Osteoblast (primary cell): ENCODE measurements around the gene PCBP2. TPM values are rescaled to one million over a fixed set of nuclear protein-coding genes. Genes with fewer than 3 reads are reported as not detected.

Source experiments
- DNase-seq: peaks from one replicate; pipeline ENCODE4 v3.0.0; 2011; ENCODE audit warnings: low spot score, mixed read lengths; ENCODE audit not compliant: insufficient read length; ENCODE audit errors: missing footprints
- H2AFZ ChIP-seq: 2 replicates; pipeline ENCODE4 v1.6.0; 2011; ENCODE audit warnings: mild to moderate bottlenecking, low read length
- H3K27ac ChIP-seq: 2 replicates; pipeline ENCODE4 v1.5.1; 2011; ENCODE audit warnings: mild to moderate bottlenecking, low read depth, low read length, moderate library complexity
- H3K27me3 ChIP-seq: 2 replicates; pipeline ENCODE4 v1.6.0; 2012; ENCODE audit warnings: mild to moderate bottlenecking, control low read depth, inconsistent platforms, low read length, moderate library complexity; ENCODE audit not compliant: insufficient read depth
- H3K36me3 ChIP-seq: 2 replicates; pipeline ENCODE4 v1.5.1; 2011; ENCODE audit warnings: mild to moderate bottlenecking, low read length, control low read depth, moderate library complexity; ENCODE audit not compliant: insufficient read depth
- H3K4me1 ChIP-seq: 2 replicates; pipeline ENCODE4 v1.5.1; 2011; ENCODE audit warnings: mild to moderate bottlenecking, low read length, control low read depth, moderate library complexity; ENCODE audit not compliant: insufficient read depth
- H3K4me2 ChIP-seq: 2 replicates; pipeline ENCODE4 v1.6.0; 2011; ENCODE audit warnings: mild to moderate bottlenecking, low read length; ENCODE audit not compliant: insufficient read depth
- H3K4me3 ChIP-seq: fragments of 200-600 bp; sonication (generic); 3 replicates; pipeline ENCODE4 v1.5.1; 2012; ENCODE audit warnings: mild to moderate bottlenecking, low read length, inconsistent platforms; ENCODE audit not compliant: insufficient read depth
- H3K79me2 ChIP-seq: 2 replicates; pipeline ENCODE4 v1.6.0; 2012; ENCODE audit warnings: mild to moderate bottlenecking, low read length, control low read depth, inconsistent platforms; ENCODE audit not compliant: insufficient read depth
- H3K9me3 ChIP-seq: 2 replicates; pipeline ENCODE4 v1.5.1; 2011; ENCODE audit warnings: low read depth, low read length, control low read depth
- H4K20me1 ChIP-seq: 2 replicates; pipeline ENCODE4 v1.6.0; 2012; ENCODE audit warnings: mild to moderate bottlenecking, low read length, control low read depth; ENCODE audit not compliant: insufficient read depth
- total RNA-seq: library from RNA; depleted of rRNA; stranded (reverse); fragments of >200 nt; gene quantifications from 2 replicates; pipeline ENCODE4 v1.2.3, GENCODE V29; 2012
- TF ChIP-seq, protein P1 (sequence below): IDR thresholded peaks from 2 replicates; pipeline ENCODE4 v1.5.1; 2011; ENCODE audit warnings: mild to moderate bottlenecking, low read depth, low read length, moderate library complexity; ENCODE audit errors: extremely low read depth

PCBP2 gene
- total RNA-seq, 1 donor: 247 TPM

DNA sequence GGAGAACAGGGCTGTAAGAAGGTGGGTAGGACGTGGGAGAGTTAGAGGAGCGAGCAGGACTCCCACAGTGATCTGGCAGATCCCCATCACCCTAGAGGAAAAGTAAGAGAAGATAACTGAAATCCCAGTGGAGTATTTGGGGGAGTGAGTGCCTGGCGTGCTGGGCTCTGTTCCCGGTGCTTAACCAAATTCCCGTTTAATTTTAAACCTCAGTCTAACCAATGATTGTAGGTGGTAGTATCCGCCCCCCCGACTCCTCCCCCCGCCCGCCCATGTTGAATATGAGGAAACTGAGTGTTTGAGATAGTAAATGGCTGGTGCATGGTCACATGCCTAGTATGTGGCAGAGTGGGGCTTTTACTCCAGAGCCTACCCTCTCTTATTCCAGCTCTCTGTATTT, 50.4 kb downstream of the PCBP2 start:
- peak overlapping the region; percentile 72 for H3K4me3 ChIP-seq
- TF ChIP-seq, protein P1, sequence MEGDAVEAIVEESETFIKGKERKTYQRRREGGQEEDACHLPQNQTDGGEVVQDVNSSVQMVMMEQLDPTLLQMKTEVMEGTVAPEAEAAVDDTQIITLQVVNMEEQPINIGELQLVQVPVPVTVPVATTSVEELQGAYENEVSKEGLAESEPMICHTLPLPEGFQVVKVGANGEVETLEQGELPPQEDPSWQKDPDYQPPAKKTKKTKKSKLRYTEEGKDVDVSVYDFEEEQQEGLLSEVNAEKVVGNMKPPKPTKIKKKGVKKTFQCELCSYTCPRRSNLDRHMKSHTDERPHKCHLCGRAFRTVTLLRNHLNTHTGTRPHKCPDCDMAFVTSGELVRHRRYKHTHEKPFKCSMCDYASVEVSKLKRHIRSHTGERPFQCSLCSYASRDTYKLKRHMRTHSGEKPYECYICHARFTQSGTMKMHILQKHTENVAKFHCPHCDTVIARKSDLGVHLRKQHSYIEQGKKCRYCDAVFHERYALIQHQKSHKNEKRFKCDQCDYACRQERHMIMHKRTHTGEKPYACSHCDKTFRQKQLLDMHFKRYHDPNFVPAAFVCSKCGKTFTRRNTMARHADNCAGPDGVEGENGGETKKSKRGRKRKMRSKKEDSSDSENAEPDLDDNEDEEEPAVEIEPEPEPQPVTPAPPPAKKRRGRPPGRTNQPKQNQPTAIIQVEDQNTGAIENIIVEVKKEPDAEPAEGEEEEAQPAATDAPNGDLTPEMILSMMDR: no peak
- peak; percentile 92 for DNase-seq
- H3K4me2 ChIP-seq: peak overlapping the region; percentile 88
- H3K27me3 ChIP-seq: no peaks in the 10 kb centered on the region
- peaks cover 42% of the 10 kb centered on the region for H3K79me2 ChIP-seq
- peaks cover 77% of the 10 kb centered on the region for H3K4me1 ChIP-seq
- peaks cover 3% of the 10 kb centered on the region for H4K20me1 ChIP-seq
- no peaks in the 10 kb centered on the region for H3K9me3 ChIP-seq
- H2AFZ ChIP-seq: peak overlapping the region; percentile 23
- H3K27ac ChIP-seq: peak overlapping the region; percentile 93
- H3K36me3 ChIP-seq: peaks cover 29% of the 10 kb centered on the region

DNA sequence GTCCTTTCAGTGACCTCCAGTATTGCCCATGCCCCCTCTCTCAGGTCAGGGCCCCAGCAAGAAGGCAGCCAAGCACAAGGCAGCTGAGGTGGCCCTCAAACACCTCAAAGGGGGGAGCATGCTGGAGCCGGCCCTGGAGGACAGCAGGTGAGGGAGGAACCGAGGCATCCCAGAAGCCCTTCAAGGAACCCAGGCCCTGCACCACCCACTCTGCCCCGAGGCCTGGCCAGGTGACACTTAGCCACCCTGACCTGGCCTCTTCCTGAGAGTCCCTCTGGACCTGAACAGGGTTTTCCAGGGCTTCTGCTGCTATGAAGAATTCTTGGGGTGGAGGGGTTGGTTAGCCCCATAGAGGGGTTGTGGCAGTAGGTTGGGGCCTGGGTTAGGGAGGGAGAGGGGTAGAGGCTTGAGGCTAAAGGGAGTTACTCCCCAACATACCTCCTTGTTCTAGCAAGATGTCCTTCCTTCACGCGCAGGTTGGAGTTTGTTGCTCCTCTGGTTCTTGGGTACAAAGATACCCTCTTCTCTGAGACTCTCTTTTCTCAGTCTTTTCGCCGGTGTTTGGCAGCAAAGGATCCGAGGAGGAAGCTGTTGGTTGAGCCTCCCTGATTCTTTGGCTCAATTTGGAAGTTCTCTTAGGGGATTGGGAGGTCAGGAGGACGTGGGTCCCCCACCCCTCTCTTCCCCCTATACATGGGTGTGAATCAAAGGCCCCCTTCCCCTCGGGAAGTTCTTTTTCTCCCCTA, 51.3 kb downstream of the PCBP2 start:
- Histone ChIP-seq H3K9me3 (no peaks in the 10 kb centered on the region), H3K27ac (peak overlapping the region; percentile 93), H4K20me1 (peaks cover 3% of the 10 kb centered on the region), H3K4me3 (peak overlapping the region; percentile 38), H3K27me3 (no peaks in the 10 kb centered on the region), H3K79me2 (peaks cover 33% of the 10 kb centered on the region), H2AFZ (no peak overlapping the region), H3K4me2 (peak overlapping the region; percentile 88), H3K4me1 (peaks cover 78% of the 10 kb centered on the region), H3K36me3 (peaks cover 27% of the 10 kb centered on the region)
- DNase-seq: peak; percentile 45
- TF ChIP-seq, protein P1: no peak

DNA sequence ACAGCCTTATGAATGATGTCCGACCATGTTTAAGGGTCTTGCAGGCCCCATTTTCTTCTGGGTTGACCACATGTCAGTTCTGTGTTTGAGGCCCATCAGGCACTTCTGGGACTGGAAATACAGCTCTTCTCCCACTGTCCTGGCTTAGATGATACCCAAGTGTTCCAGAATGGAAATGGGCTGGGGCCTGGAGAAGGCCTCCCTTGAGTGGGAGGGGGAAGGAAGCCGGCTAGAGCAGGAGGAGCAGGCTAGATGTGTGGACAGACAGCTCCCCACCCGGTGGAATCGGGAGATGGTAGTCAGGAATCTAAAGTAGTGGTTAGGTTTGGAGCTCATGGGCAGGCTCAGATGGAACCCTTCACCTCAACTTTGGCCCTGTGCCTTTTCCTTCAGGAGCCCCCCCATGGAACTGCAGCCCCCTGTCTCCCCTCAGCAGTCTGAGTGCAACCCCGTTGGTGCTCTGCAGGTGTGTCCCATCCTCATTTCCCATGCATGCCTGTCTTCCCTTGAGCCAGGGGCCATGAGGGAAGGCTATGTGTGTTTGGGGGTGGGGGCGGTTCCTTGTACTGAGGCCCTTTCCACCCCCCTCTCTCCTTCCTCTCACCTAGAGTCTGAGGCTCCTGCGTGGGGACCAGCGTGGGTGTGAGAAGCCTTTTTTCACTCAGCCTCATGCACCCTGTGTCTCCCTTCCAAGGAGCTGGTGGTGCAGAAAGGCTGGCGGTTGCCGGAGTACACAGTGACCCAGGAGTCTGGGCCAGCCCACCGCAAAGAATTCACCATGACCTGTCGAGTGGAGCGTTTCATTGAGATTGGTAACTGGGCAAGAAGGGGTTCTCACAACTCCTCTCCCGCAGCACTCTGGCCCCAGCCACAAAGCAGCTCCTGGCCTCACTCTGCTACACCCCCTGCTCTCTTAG, 52.4 kb downstream of the PCBP2 start:
- H4K20me1 ChIP-seq: peaks cover 3% of the 10 kb centered on the region
- H3K79me2 ChIP-seq: peaks cover 23% of the 10 kb centered on the region
- no peak overlapping the region for H2AFZ ChIP-seq
- peak overlapping the region; percentile 82 for H3K27ac ChIP-seq
- no peak overlapping the region for H3K4me2 ChIP-seq
- no peaks in the 10 kb centered on the region for H3K9me3 ChIP-seq
- TF ChIP-seq, protein P1: peak; percentile 13
- H3K36me3 ChIP-seq: peaks cover 27% of the 10 kb centered on the region
- no peak overlapping the region for H3K4me3 ChIP-seq
- H3K4me1 ChIP-seq: peaks cover 69% of the 10 kb centered on the region
- H3K27me3 ChIP-seq: no peaks in the 10 kb centered on the region
- peak; percentile 67 for DNase-seq

DNA sequence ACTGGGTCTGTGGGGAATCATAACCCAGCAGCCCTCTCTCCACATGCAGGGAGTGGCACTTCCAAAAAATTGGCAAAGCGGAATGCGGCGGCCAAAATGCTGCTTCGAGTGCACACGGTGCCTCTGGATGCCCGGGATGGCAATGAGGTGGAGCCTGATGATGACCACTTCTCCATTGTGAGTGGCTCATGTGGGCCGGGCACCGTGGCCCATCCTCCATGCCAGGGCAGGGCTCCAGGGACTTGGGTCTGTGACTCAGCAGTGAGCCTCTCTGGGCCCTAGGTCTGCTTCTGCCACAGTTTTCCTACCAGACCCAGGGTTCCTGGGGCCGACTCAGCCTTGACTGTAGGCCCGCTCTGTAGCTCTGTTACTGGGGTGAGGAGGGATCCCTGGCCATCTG, 53.2 kb downstream of the PCBP2 start:
- Histone ChIP-seq H3K79me2 (peaks cover 23% of the 10 kb centered on the region), H3K27ac (peak overlapping the region; percentile 82), H4K20me1 (peaks cover 3% of the 10 kb centered on the region), H3K27me3 (no peaks in the 10 kb centered on the region), H3K4me2 (peak overlapping the region; percentile 7), H3K36me3 (peaks cover 27% of the 10 kb centered on the region), H3K9me3 (no peaks in the 10 kb centered on the region), H3K4me1 (peaks cover 63% of the 10 kb centered on the region), H2AFZ (no peak overlapping the region), H3K4me3 (no peak overlapping the region)
- TF ChIP-seq, protein P1: no peak
- peak; percentile 95 for DNase-seq
